A549 (cell line): ENCODE results near the gene ZNF646. TPM values are rescaled to one million over a fixed set of nuclear protein-coding genes. Genes with fewer than 3 reads are reported as not detected.

Source experiments
- ATAC-seq, 2 experiments: fragments of 200-7000 bp in 1 of 2; fragments of >200 bp in 1 of 2; cut with Nextera tagmentation in 1 of 2; cut with Tn5 transposase in 1 of 2; 3 replicates each; pipeline versions ENCODE4 v1.8.0 to v1.9.1; 2018 to 2020; ENCODE audit warnings: mild to moderate bottlenecking in 1 of 2, moderate library complexity in 1 of 2
- CTCF ChIA-PET: fragments of 300-600 bp; sonication (Branson Sonifier 250); formaldehyde crosslinking; extraction: SDS; loops from one replicate; lab custom pipeline; 2021; ENCODE audit warnings: antibody characterized with exemption, inconsistent platforms; lab: Yijun Ruan, JAX
- POLR2A ChIA-PET: fragments of 350-600 bp; formaldehyde crosslinking; extraction: SDS; loops from one replicate; lab custom pipeline; 2021; ENCODE audit warnings: antibody characterized with exemption, inconsistent platforms; lab: Yijun Ruan, JAX
- DNase-seq, 2 experiments: peaks; one replicate each; pipeline versions ENCODE4 v3.0.0 to v3.0.0-alpha.2; 2011 to 2016; ENCODE audit warnings: low read depth in 1 of 2, low spot score in 1 of 2
- FAIRE-seq: peaks from 2 replicates; lab custom pipeline; 2011; peaks lifted over from hg19 to GRCh38; lab: Jason Lieb, UNC
- H3K27ac ChIP-seq, 2 experiments: fragments of >200 bp; sonication (Bioruptor Twin); formaldehyde crosslinking; 3 replicates each; pipeline ENCODE4 v1.5.1; 2016 to 2017
- H3K4me1 ChIP-seq: fragments of >200 bp; sonication (Bioruptor Twin); formaldehyde crosslinking; 3 replicates; pipeline ENCODE4 v1.6.1; 2016
- H3K4me2 ChIP-seq: fragments of >200 bp; sonication (Bioruptor Twin); formaldehyde crosslinking; 3 replicates; pipeline ENCODE4 v1.6.1; 2016
- H3K4me3 ChIP-seq: fragments of >200 bp; sonication (Bioruptor Twin); formaldehyde crosslinking; 3 replicates; pipeline ENCODE4 v1.5.1; 2016
- H3K9me3 ChIP-seq: fragments of >200 bp; sonication (Bioruptor Twin); formaldehyde crosslinking; 3 replicates; pipeline ENCODE4 v1.6.1; 2016
- CEBPB ChIP-seq, 2 experiments: fragments of >200 bp in 1 of 2; sonication (Bioruptor Twin) in 1 of 2; formaldehyde crosslinking in 1 of 2; IDR thresholded peaks; 2 replicates each; pipeline ENCODE4 v1.6.1; 2012 to 2016
- CHD4 ChIP-seq: fragments of 200-600 bp; sonication (generic); IDR thresholded peaks from 2 replicates; pipeline ENCODE4 v1.6.1; 2016; ENCODE audit warnings: antibody characterized with exemption, mild to moderate bottlenecking, borderline replicate concordance
- FOSL2 ChIP-seq, 2 experiments: fragments of 450-650 bp in 1 of 2; fragments of >200 bp in 1 of 2; sonication (Bioruptor Twin) in 1 of 2; formaldehyde crosslinking; IDR thresholded peaks; 2 replicates each; pipeline versions ENCODE4 v1.5.0 to v1.6.1; 2016 to 2020; ENCODE audit warnings: mild to moderate bottlenecking in 1 of 2, moderate library complexity in 1 of 2
- GATA3 ChIP-seq: IDR thresholded peaks from 2 replicates; pipeline ENCODE4 v1.6.1; 2012; ENCODE audit warnings: borderline replicate concordance
- HOXA7 ChIP-seq: fragments of 250-450 bp; sonication (Bioruptor Pico); IDR thresholded peaks from 2 replicates; pipeline ENCODE4 v1.5.0; 2020; ENCODE audit warnings: mild to moderate bottlenecking, moderate library complexity
- JUNB ChIP-seq: fragments of >200 bp; sonication (Bioruptor Twin); formaldehyde crosslinking; IDR thresholded peaks from 2 replicates; pipeline ENCODE4 v1.6.1; 2016
- MAX ChIP-seq: IDR thresholded peaks from 2 replicates; pipeline ENCODE4 v1.6.1; 2012
- MAZ ChIP-seq: fragments of 150-350 bp; IDR thresholded peaks from 2 replicates; pipeline ENCODE4 v1.6.1; 2014; ENCODE audit warnings: antibody characterized with exemption, low read depth, low read length, borderline replicate concordance
- PBX3 ChIP-seq: IDR thresholded peaks from 2 replicates; pipeline ENCODE4 v1.6.1; 2012
- POLR2AphosphoS2 ChIP-seq: conservative IDR thresholded peaks from 2 replicates; pipeline ENCODE4 v1.6.1; 2012; ENCODE audit warnings: low read length, improper control_type of control experiment, inconsistent platforms
- RFX5 ChIP-seq: fragments of 450-650 bp; IDR thresholded peaks from 2 replicates; pipeline ENCODE4 v1.7.1; 2014; ENCODE audit warnings: antibody characterized with exemption, mild to moderate bottlenecking, moderate library complexity
- USF2 ChIP-seq: fragments of 450-650 bp; IDR thresholded peaks from 2 replicates; pipeline ENCODE4 v1.6.1; 2014; ENCODE audit warnings: antibody characterized with exemption
- ZC3H11A ChIP-seq: fragments of 450-650 bp; IDR thresholded peaks from 2 replicates; pipeline ENCODE4 v1.6.1; 2014; ENCODE audit warnings: antibody characterized with exemption, mild to moderate bottlenecking
- ZFP36 ChIP-seq: fragments of 450-650 bp; IDR thresholded peaks from 2 replicates; pipeline ENCODE4 v1.6.1; 2014; ENCODE audit warnings: borderline replicate concordance; ENCODE audit not compliant: partially characterized antibody
- WGBS: methylation state at CpG from one replicate; pipeline ENCODE4 v1.1.6; 2017; ENCODE audit errors: missing lambda C conversion rate; 5-methylcytosine and 5-hydroxymethylcytosine counted together
- polyA plus RNA-seq, 4 experiments: library from polyadenylated mRNA; depleted of rRNA in 3 of 4; stranded (reverse); fragments of >200 nt; fragmentation: RNase III in 1 of 4; extraction: RNeasy Plus Mini Kit Qiagen cat#74134 plus additional on column Dnase treatment in 1 of 4; gene quantifications; 2 replicates in 3 of 4; 3 replicates in 1 of 4; pipeline ENCODE4 v1.2.3, GENCODE V29; 2011 to 2017
- TF ChIP-seq, protein P1 (sequence below): fragments of 150-350 bp; IDR thresholded peaks from 2 replicates; pipeline ENCODE4 v1.6.1; 2014; ENCODE audit warnings: low read depth, mild to moderate bottlenecking, low read length
- TF ChIP-seq, protein P2 (sequence below): IDR thresholded peaks from 2 replicates; pipeline ENCODE4 v1.6.1; 2012; ENCODE audit warnings: low read depth, borderline replicate concordance
- TF ChIP-seq, protein P3 (sequence below): fragments of >200 bp; sonication (Bioruptor Twin); formaldehyde crosslinking; IDR thresholded peaks from 2 replicates; pipeline ENCODE4 v1.6.1; 2016
- TF ChIP-seq, protein P4 (sequence below): fragments of >200 bp; sonication (Bioruptor Twin); formaldehyde crosslinking; IDR thresholded peaks from 3 replicates; pipeline ENCODE4 v1.5.1; 2016
- TF ChIP-seq, protein P5 (sequence below): fragments of >200 bp; sonication (Bioruptor Twin); formaldehyde crosslinking; IDR thresholded peaks from 3 replicates; pipeline ENCODE4 v1.6.1; 2016

ZNF646 gene
- polyA plus RNA-seq, 2 of the 4 experiments (the other 2 are of a cell fraction): 3.0 to 8.2 TPM

- no peak for FAIRE-seq
- Histone ChIP-seq H3K4me3 (no peak overlapping the region), H3K4me1 (peaks cover 5% of the 10 kb centered on the region; the same call in 2 of the 3 replicates), H3K4me2 (no peak overlapping the region), H3K9me3 (no peaks in the 10 kb centered on the region), H3K27ac (no peak overlapping the region)
- TF ChIP-seq, protein P1, sequence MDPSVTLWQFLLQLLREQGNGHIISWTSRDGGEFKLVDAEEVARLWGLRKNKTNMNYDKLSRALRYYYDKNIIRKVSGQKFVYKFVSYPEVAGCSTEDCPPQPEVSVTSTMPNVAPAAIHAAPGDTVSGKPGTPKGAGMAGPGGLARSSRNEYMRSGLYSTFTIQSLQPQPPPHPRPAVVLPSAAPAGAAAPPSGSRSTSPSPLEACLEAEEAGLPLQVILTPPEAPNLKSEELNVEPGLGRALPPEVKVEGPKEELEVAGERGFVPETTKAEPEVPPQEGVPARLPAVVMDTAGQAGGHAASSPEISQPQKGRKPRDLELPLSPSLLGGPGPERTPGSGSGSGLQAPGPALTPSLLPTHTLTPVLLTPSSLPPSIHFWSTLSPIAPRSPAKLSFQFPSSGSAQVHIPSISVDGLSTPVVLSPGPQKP: no peak
- no peak for TF ChIP-seq GATA3
- no peak for TF ChIP-seq ZFP36
- TF ChIP-seq, protein P2, sequence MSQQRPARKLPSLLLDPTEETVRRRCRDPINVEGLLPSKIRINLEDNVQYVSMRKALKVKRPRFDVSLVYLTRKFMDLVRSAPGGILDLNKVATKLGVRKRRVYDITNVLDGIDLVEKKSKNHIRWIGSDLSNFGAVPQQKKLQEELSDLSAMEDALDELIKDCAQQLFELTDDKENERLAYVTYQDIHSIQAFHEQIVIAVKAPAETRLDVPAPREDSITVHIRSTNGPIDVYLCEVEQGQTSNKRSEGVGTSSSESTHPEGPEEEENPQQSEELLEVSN: no peak
- TF ChIP-seq MAX: no peak
- TF ChIP-seq POLR2AphosphoS2: no peak
- TF ChIP-seq USF2: no peak
- TF ChIP-seq JUNB: no peak
- no peak for TF ChIP-seq RFX5
- no peak for TF ChIP-seq MAZ
- TF ChIP-seq, protein P3, sequence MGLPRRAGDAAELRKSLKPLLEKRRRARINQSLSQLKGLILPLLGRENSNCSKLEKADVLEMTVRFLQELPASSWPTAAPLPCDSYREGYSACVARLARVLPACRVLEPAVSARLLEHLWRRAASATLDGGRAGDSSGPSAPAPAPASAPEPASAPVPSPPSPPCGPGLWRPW: no peak
- TF ChIP-seq, protein P4, sequence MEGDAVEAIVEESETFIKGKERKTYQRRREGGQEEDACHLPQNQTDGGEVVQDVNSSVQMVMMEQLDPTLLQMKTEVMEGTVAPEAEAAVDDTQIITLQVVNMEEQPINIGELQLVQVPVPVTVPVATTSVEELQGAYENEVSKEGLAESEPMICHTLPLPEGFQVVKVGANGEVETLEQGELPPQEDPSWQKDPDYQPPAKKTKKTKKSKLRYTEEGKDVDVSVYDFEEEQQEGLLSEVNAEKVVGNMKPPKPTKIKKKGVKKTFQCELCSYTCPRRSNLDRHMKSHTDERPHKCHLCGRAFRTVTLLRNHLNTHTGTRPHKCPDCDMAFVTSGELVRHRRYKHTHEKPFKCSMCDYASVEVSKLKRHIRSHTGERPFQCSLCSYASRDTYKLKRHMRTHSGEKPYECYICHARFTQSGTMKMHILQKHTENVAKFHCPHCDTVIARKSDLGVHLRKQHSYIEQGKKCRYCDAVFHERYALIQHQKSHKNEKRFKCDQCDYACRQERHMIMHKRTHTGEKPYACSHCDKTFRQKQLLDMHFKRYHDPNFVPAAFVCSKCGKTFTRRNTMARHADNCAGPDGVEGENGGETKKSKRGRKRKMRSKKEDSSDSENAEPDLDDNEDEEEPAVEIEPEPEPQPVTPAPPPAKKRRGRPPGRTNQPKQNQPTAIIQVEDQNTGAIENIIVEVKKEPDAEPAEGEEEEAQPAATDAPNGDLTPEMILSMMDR: no peak
- no peak for TF ChIP-seq ZC3H11A
- no peak for TF ChIP-seq FOSL2 (IDR thresholded peaks at IDR 0.05)
- no peak for TF ChIP-seq FOSL2 (CRISPR knock-in tag; IDR thresholded peaks at IDR 0.05)
- POLR2A ChIA-PET: interaction anchor here (2.8 kb wide), 1 partner anchor 14 kb away, joined by 10 read pairs; the partner anchor contains the start of genes ZNF646 and ZNF668
- 81% methylated on average over 5 of the region's 5 CpGs for WGBS
- CTCF ChIA-PET: interaction anchor here (2.4 kb wide), 1 partner anchor 103 kb away, joined by 11 read pairs; the partner anchor contains the start of gene HSD3B7
- ATAC-seq: no peak
- DNase-seq: no peak
Observed at GRCh38 chr16:31087971-31088370, 13.7 kb downstream of the ZNF646 start.

DNA sequence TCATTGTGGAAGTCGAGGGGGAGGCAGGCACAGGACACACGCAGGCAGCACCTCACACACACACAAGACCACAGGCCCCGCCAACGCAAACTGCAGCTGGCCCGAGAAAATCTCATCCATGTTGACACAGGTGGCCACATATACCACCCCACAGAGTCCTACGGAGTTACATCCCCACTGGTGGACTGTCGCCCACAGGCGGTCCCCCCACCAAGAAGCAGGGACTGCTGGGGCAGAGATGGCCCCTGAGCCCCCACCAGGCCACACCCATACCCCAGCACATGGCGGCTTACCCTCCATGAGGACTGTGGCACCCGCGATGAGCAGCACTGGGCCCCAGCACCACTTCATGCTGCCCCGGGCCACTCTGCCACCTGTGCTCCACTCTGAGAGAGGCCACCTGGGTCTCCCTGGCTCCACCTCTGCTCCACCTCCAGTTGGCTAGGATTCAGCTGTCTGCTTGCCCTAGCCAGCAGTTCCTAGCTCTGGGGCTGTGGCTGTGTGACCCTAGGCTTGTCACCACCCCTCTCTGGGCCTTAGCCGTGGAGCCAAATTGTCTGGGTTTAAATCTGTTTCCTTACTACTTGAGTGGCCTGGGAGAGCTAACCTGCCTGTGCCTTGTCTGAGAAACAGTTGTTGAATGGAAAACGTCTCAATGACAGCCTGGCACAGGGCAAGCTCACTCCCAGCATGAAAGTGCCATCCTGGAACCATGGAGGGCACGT lies 14.4 kb downstream of the ZNF646 start, which contains the start of gene PRSS53:
Gene PRSS53, minus strand, starts transcription at position 485 of the 725 bp plus-strand sequence. Its CDS starts 134 bp downstream, at position 351.
- ChIA-PET POLR2A (no interaction called here), CTCF (interaction anchor here (0.6 to 2.4 kb wide), 3 partner anchors 104 to 331 kb away, joined by 3 to 11 read pairs (median 4); partner anchors contain the start of gene HSD3B7)
- Histone ChIP-seq H3K4me1 (peaks cover 11% of the 10 kb centered on the region; the same call in 2 of the 3 replicates), H3K4me3 (no peak within 1 kb of the TSS), H3K4me2 (no peak within 1 kb of the TSS), H3K27ac (no peak within 1 kb of the TSS), H3K9me3 (no peaks in the 10 kb centered on the region)
- ATAC-seq (no peak), FAIRE-seq (no peak), DNase-seq (no peak)
- TF ChIP-seq ZFP36: peak; percentile 50
- no peak for TF ChIP-seq JUNB
- WGBS: 81% methylated on average over 14 of the region's 15 CpGs

- ATAC-seq: no peak
- POLR2A ChIA-PET: no interaction called here
Observed at GRCh38 chr16:31089199-31089598, 15.0 kb downstream of the ZNF646 start.

More at GRCh38 chr16:31089199-31089598, 15.0 kb downstream of the ZNF646 start:
- CTCF ChIA-PET: interaction anchor here (0.6 to 2.4 kb wide), 4 partner anchors 104 to 331 kb away, joined by 3 to 11 read pairs (median 4); partner anchors contain the start of gene HSD3B7
- Histone ChIP-seq H3K4me2 (no peak overlapping the region), H3K9me3 (no peaks in the 10 kb centered on the region), H3K4me3 (no peak overlapping the region)
- no peak for DNase-seq
- no peak for FAIRE-seq
- WGBS: 96% methylated on average over 7 of the region's 8 CpGs
- TF ChIP-seq CHD4 (no peak), ZFP36 (no peak), PBX3 (no peak), CEBPB (IDR thresholded peaks at IDR 0.05) (no peak), HOXA7 (CRISPR knock-in tag) (no peak)
- TF ChIP-seq, protein P5, sequence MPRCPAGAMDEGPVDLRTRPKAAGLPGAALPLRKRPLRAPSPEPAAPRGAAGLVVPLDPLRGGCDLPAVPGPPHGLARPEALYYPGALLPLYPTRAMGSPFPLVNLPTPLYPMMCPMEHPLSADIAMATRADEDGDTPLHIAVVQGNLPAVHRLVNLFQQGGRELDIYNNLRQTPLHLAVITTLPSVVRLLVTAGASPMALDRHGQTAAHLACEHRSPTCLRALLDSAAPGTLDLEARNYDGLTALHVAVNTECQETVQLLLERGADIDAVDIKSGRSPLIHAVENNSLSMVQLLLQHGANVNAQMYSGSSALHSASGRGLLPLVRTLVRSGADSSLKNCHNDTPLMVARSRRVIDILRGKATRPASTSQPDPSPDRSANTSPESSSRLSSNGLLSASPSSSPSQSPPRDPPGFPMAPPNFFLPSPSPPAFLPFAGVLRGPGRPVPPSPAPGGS: no peak
- TF ChIP-seq, all 56 proteins: peak for 0
- H3K27ac ChIP-seq: no peak overlapping the region
- peaks cover 11% of the 10 kb centered on the region; the same call in 2 of the 3 replicates for H3K4me1 ChIP-seq
